ENCODE measurements around the gene AURKAIP1.

GRCh38 chr1:1353389-1354151 is 21.4 kb downstream of the AURKAIP1 start:
- TF ChIP-seq POLR2A (IDR thresholded peaks at IDR 0.05; ENCODE audit: low read depth, low read length) (no peak), POLR2AphosphoS5 (IDR thresholded peaks at IDR 0.05; ENCODE audit: low read depth, low read length) (no peak), SPI1 (IDR thresholded peaks at IDR 0.05; ENCODE audit: low read depth, low read length) (no peak), TAF1 (IDR thresholded peaks at IDR 0.05; ENCODE audit: low read depth, low read length) (no peak), POU2F2 (IDR thresholded peaks at IDR 0.05; ENCODE audit: low read depth, low read length) (no peak)
